CD14-positive monocyte (primary cell): Measurements from ENCODE around the gene ABTB2. TPM values are rescaled to one million over a fixed set of nuclear protein-coding genes. Genes with fewer than 3 reads are reported as not detected.

ENCODE experiments used
- DNase-seq, 3 donors: peaks; one replicate each; pipeline ENCODE4 v3.0.0-alpha.2; 2011 to 2022
- H2AFZ ChIP-seq: 2 replicates; pipeline ENCODE4 v1.6.0; 2012; ENCODE audit warnings: mild to moderate bottlenecking, low read depth, low read length, inconsistent platforms; ENCODE audit not compliant: insufficient read depth, poor library complexity, severe bottlenecking
- H3K27ac ChIP-seq, 2 donors: 1 replicate in 1 of 2; 2 replicates in 1 of 2; pipeline ENCODE4 v1.5.1; 2012 to 2013; ENCODE audit warnings: low read length in 2 of 2, control low read depth in 1 of 2, inconsistent platforms in 1 of 2, low read depth in 1 of 2, mild to moderate bottlenecking in 1 of 2
- H3K27me3 ChIP-seq, 2 donors: one replicate each; pipeline versions ENCODE4 v1.6.0 to v1.6.1; 2011 to 2013; ENCODE audit warnings: low read length in 2 of 2; ENCODE audit not compliant: control insufficient read depth in 2 of 2, insufficient read depth in 2 of 2
- H3K36me3 ChIP-seq, 2 donors: replicated peaks in 1 of 2; 1 replicate in 1 of 2; 2 replicates in 1 of 2; pipeline versions ENCODE4 v1.5.1 to v1.6.1; 2012 to 2013; ENCODE audit warnings: low read length in 2 of 2, control low read depth in 1 of 2, inconsistent platforms in 1 of 2, mild to moderate bottlenecking in 1 of 2; ENCODE audit not compliant: insufficient read depth in 2 of 2, control insufficient read depth in 1 of 2
- H3K4me1 ChIP-seq, 2 donors: 1 replicate in 1 of 2; 2 replicates in 1 of 2; pipeline versions ENCODE4 v1.5.1 to v1.6.1; 2012 to 2013; ENCODE audit warnings: low read length in 2 of 2, control low read depth in 1 of 2, inconsistent platforms in 1 of 2, mild to moderate bottlenecking in 1 of 2, moderate library complexity in 1 of 2; ENCODE audit not compliant: insufficient read depth in 2 of 2, control insufficient read depth in 1 of 2
- H3K4me2 ChIP-seq: replicated peaks from 2 replicates; pipeline ENCODE3; 2012; ENCODE audit warnings: low read length, moderate library complexity, mild to moderate bottlenecking; ENCODE audit not compliant: poor library complexity, severe bottlenecking; ENCODE audit errors: extremely low read depth
- H3K4me3 ChIP-seq, 3 experiments: fragments of 200-600 bp in 1 of 3; sonication (generic) in 1 of 3; replicated peaks in 1 of 3; 1 replicate in 2 of 3; 2 replicates in 1 of 3; pipeline ENCODE4 v1.5.1; 2011 to 2013; ENCODE audit warnings: low read length in 3 of 3, mild to moderate bottlenecking in 3 of 3, control low read depth in 2 of 3, low read depth in 2 of 3, inconsistent platforms in 1 of 3, moderate library complexity in 1 of 3
- H3K79me2 ChIP-seq: 2 replicates; pipeline ENCODE4 v1.6.0; 2012; ENCODE audit warnings: mild to moderate bottlenecking, control low read depth, inconsistent platforms, low read length, moderate library complexity; ENCODE audit not compliant: insufficient read depth
- H3K9ac ChIP-seq: 2 replicates; pipeline ENCODE4 v1.6.0; 2017; ENCODE audit warnings: low read length, mild to moderate bottlenecking; ENCODE audit not compliant: insufficient read depth, poor library complexity, severe bottlenecking
- H3K9me3 ChIP-seq, 2 donors: replicated peaks in 1 of 2; 1 replicate in 1 of 2; 2 replicates in 1 of 2; pipeline versions ENCODE4 v1.5.1 to v1.6.1; 2012 to 2013; ENCODE audit warnings: low read length in 2 of 2, control low read depth in 1 of 2; ENCODE audit not compliant: control insufficient read depth in 1 of 2, insufficient read depth in 1 of 2
- H4K20me1 ChIP-seq: 2 replicates; pipeline ENCODE4 v1.6.0; 2012; ENCODE audit warnings: mild to moderate bottlenecking, low read length, control low read depth, moderate library complexity; ENCODE audit not compliant: insufficient read depth
- H3K27ac Mint-ChIP-seq, 7 donors: one replicate each; pipeline ENCODE4 v1.8.0; 2020; ENCODE audit warnings: mild to moderate bottlenecking in 7 of 7, mixed read lengths in 7 of 7, moderate library complexity in 6 of 7, inconsistent platforms in 2 of 7
- H3K27me3 Mint-ChIP-seq, 3 donors: one replicate each; pipeline ENCODE4 v1.8.0; 2021 to 2022; ENCODE audit warnings: low read depth in 3 of 3, mild to moderate bottlenecking in 3 of 3, mixed read lengths in 3 of 3, moderate library complexity in 3 of 3, inconsistent platforms in 1 of 3
- H3K36me3 Mint-ChIP-seq, 2 donors: one replicate each; pipeline ENCODE4 v1.8.0; 2020; ENCODE audit warnings: mixed read lengths in 2 of 2, inconsistent platforms in 1 of 2, mild to moderate bottlenecking in 1 of 2
- H3K4me1 Mint-ChIP-seq: one replicate; pipeline ENCODE4 v1.8.0; 2020; ENCODE audit warnings: mild to moderate bottlenecking, mixed read lengths
- H3K4me3 Mint-ChIP-seq, 2 donors: one replicate each; pipeline ENCODE4 v1.8.0; 2020; ENCODE audit warnings: mild to moderate bottlenecking in 2 of 2, mixed read lengths in 2 of 2, moderate library complexity in 1 of 2
- H3K9me3 Mint-ChIP-seq, 7 donors: one replicate each; pipeline ENCODE4 v1.8.0; 2020 to 2022; ENCODE audit warnings: mixed read lengths in 7 of 7, mild to moderate bottlenecking in 6 of 7, moderate library complexity in 6 of 7, inconsistent platforms in 2 of 7
- CTCF ChIP-seq: fragments of 200-600 bp; IDR thresholded peaks from one replicate; pipeline ENCODE4 v1.8.0; 2022; ENCODE audit warnings: antibody characterized with exemption, mild to moderate bottlenecking
- WGBS: methylation state at CpG from one replicate; pipeline ENCODE4 v1.1.5; 2013; ENCODE audit warnings: missing lambda C conversion rate; ENCODE audit not compliant: insufficient coverage; 5-methylcytosine and 5-hydroxymethylcytosine counted together
- intact Hi-C, 2 donors: fragments of 100-400 bp; cut with micrococcal nuclease; formaldehyde crosslinking; loops; one replicate each; pipeline versions ENCODE4 v1.15.0 to v1.15.1; 2023
- polyA plus RNA-seq, 3 donors: library from polyadenylated mRNA; depleted of rRNA in 1 of 3; unstranded in 2 of 3; stranded (reverse) in 1 of 3; fragments of 300-500 nt in 2 of 3; fragments of >200 nt in 1 of 3; fragmentation: Illumina TruSeq in 2 of 3; gene quantifications; 1 replicate in 2 of 3; 2 replicates in 1 of 3; pipeline ENCODE4 v1.2.3, GENCODE V29; 2012 to 2021

The ABTB2 gene
- polyA plus RNA-seq, 3 donors: 0.25 to 1.7 (median 0.26) TPM

- Histone ChIP-seq H3K9me3 (no peaks in the 10 kb centered on the region), H2AFZ (no peak overlapping the region), H3K27me3 (no peaks in the 10 kb centered on the region), H3K36me3 (no peaks in the 10 kb centered on the region), H3K4me2 (no peak overlapping the region), H3K4me1 (peaks cover 7 to 8% of the 10 kb centered on the region in 2 donors), H3K4me3 (no peak overlapping the region), H3K9ac (no peak overlapping the region), H4K20me1 (no peaks in the 10 kb centered on the region), H3K79me2 (no peaks in the 10 kb centered on the region), H3K27ac (no peak overlapping the region)
- WGBS: no CpG with 5 or more reads among the region's 2 CpGs
- no peak for DNase-seq
- H3K36me3 Mint-ChIP-seq: no peaks in the 10 kb centered on the region
- H3K4me3 Mint-ChIP-seq: no peak overlapping the region
- H3K4me1 Mint-ChIP-seq: peaks cover 14% of the 10 kb centered on the region
- H3K9me3 Mint-ChIP-seq: peaks cover 0 to 3% (median 0%) of the 10 kb centered on the region in 7 donors
- no peak for TF ChIP-seq CTCF
- H3K27ac Mint-ChIP-seq: no peak overlapping the region
- peaks cover 0 to 2% (median 2%) of the 10 kb centered on the region in 3 donors for H3K27me3 Mint-ChIP-seq
- intact Hi-C loops: no loop called here
These were observed 26.5 kb downstream of the ABTB2 start for GRCh38 chr11:34331329-34331728.

- Histone ChIP-seq H2AFZ (no peak overlapping the region), H3K36me3 (no peaks in the 10 kb centered on the region), H3K9ac (no peak overlapping the region), H3K27me3 (no peaks in the 10 kb centered on the region), H3K79me2 (no peaks in the 10 kb centered on the region), H4K20me1 (no peaks in the 10 kb centered on the region), H3K27ac (no peak overlapping the region), H3K4me3 (no peak overlapping the region), H3K4me2 (no peak overlapping the region), H3K9me3 (no peaks in the 10 kb centered on the region), H3K4me1 (peaks cover 7 to 8% of the 10 kb centered on the region in 2 donors)
- intact Hi-C loops: no loop called here
- H3K27me3 Mint-ChIP-seq: peaks cover 0 to 2% (median 2%) of the 10 kb centered on the region in 3 donors
- no peak overlapping the region for H3K27ac Mint-ChIP-seq
- peaks cover 14% of the 10 kb centered on the region for H3K4me1 Mint-ChIP-seq
- H3K36me3 Mint-ChIP-seq: no peaks in the 10 kb centered on the region
- H3K4me3 Mint-ChIP-seq: no peak overlapping the region
- peaks cover 0 to 3% (median 0%) of the 10 kb centered on the region in 7 donors for H3K9me3 Mint-ChIP-seq
- DNase-seq: no peak
- TF ChIP-seq CTCF: no peak
These were observed 27.2 kb downstream of the ABTB2 start for GRCh38 chr11:34330653-34331052.
